ENCODE data around the gene ATP2A3. TPM values are rescaled to one million over a fixed set of nuclear protein-coding genes. Genes with fewer than 3 reads are reported as not detected.
"Not testable (repeated sequence)": the region's sequence is repeated elsewhere in the genome, so short reads cannot be mapped to it uniquely, and the experiment has no call there.

ATP2A3 gene
- total RNA-seq, 2 donors from 2014 or later = 27.5 to 27.7 TPM

DNA sequence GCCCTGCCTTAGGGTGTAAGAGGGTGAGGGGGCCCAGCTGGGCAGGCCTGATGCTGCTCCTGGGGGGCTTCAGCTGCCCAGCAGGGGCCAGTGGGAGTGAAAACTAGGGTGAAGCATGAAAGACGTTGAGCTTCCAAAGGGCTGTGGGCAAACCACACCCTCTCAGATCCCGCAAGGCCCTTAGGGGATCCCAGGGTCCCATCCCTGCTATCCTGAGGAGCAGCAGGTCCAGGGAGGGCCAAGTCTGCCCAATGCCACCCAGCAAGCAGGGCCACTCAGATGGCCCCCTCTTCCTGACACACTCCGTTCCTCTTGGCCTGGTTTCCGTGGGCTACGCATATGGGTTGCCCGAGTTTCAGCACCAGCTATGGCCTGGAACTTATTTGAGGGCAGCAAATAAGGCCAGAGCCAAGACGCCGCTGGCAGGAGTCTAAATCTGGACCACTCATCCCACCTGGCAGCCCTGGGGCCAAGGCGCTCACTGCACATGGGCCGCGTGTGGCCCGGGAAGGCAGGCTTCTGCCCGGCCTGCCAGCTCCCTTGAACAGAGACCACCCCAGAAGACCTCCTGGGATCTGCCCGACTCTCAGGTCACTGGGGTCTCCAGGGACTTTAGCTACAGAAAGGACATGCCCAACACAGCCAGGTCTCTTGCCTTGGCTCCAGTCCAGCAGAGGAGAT lies 4.2 kb downstream of the ATP2A3 start:
- intact Hi-C loops (cut with DNase I) = loop anchor here in 1 of 2 donors (10.0 kb wide), 1 partner anchor 1465 kb away; the partner anchor contains the start of gene RPAIN
- DNase-seq (ENCODE audit: low spot score) = no peak

DNA sequence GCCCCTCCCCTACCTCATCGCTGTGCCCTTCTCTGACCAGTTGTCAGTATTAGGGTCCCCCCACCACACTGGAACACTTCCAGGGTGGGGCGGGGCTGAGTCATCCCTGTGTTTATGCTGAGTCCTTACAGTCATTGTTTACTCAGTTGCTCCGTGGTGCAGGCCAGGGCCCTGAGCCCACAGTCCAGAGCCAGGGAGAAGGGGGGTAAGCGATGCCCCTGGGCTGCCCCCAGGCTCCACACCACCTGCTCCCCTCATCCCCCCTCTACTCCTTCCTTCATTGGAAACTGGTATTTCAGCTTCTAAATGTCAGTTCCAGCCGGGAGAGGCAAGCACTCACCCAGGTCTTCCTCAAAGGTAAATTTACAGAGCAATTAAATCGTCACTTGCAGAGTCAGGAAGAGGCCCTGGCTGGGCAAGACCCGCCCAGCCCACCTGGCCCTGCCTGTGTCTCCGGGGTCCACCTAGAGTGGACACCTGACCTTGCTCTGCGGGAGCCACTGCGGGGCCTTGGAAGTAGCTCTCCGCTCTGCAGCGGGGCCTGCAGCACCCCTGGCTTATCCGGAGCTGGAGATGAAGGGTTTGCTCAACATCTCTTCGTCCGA lies 4.8 kb downstream of the ATP2A3 start:
- intact Hi-C loops (cut with DNase I) = loop anchor here in 1 of 2 donors (10.0 kb wide), 1 partner anchor 1465 kb away; the partner anchor contains the start of gene RPAIN
- no peak for DNase-seq (ENCODE audit: low spot score)

DNA sequence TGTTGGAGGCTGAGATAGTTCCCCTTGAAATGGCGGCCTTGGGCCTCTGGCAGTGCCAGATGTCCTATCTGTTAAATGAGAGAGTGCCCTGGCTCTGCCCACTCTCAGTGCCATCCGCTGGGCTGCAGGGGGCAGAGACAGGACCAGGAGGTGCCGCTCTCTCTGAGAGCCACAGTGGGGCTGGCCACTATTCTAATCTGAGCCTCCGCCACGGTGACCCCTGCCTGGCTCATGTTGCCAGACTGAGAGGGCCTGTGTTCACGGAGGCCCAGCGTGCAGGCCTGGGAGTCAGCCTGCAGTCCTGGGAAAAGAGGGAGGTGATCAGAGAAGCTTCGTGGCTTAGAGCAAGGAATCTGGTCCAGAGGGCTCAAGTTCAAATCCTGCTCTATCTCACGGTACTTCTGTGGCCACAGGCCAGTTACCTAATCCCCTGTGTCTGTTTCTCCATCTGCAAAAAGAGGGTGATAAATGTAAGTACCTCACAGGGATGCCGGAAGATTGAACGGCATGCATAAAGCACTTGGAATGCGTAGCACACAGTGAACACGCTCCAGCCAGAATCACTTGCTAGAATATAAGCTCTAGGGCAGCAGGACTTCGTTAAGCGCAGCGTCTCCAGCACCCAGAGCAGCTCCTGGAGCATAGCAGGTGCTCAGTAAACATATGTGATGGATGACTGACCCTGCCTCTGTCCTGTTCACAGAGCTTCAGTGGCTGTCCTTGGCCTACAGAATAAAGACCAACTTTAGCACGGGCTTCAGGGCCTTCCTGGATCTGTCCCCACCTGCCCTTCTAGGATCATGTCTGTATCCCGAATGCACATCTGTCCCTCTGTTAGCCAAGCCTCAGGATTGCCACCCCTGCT lies 6.3 kb downstream of the ATP2A3 start:
- no peak for DNase-seq (ENCODE audit: low spot score)
- intact Hi-C loops (cut with DNase I) = loop anchor here in 1 of 2 donors (10.0 kb wide), 1 partner anchor 1467 kb away; the partner anchor contains the start of gene RPAIN

DNA sequence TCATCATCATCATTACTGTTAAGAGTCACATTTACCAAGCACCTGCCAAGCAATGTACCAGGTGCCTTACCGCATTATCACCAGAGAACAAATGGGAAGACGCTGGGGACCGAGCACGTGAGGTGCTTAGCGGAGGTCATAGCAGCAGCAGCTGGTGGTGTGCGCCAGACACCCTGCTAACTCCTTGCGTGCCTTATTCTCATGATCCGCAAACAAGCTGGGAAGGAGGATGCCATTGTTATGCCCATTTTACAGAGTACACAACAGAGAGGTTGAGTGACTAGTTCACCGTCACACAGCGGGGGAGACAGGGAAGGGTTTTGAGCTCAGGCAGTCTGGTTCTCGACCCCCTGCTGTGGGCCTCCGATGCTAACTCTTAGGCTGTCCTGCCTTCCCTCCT lies 7.3 kb downstream of the ATP2A3 start:
- intact Hi-C loops (cut with DNase I) = loop anchor here in 1 of 2 donors (10.0 kb wide), 1 partner anchor 1468 kb away; the partner anchor contains the start of gene RPAIN
- no peak for DNase-seq (ENCODE audit: low spot score)

DNA sequence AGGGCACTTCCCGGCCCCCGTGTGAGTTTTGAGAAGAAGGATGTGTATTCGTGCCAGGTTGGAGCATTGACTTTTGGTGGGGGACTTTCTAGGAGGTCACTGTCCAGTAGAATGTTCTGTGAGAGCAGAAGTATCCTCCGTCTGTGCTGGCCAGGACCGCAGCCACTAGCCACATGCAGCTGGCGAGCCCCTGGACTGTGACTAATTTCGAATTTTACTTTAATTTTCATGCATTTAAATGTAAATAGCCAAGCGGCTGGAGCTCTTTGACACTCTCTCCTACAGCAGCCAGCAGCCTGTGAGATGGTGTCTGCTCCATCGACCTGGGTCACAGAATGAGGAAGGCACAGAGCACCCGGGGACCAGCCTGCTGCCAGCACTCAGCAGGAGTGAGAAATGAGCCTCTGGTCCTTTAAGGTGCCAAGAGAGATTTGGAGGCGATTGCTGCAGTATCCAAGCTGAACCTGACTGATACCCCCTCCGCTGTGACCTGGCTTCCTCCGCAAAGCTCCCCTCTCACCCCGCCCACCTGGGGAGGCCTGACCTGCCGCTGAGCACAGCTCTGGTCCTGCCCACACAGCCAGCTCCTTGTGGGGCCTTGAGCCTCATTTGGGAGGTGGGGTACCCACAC lies 7.8 kb downstream of the ATP2A3 start:
- intact Hi-C loops (cut with DNase I) = loop anchor here in 1 of 2 donors (10.0 kb wide), 1 partner anchor 1468 kb away; the partner anchor contains the start of gene RPAIN
- DNase-seq (ENCODE audit: low spot score) = no peak

DNA sequence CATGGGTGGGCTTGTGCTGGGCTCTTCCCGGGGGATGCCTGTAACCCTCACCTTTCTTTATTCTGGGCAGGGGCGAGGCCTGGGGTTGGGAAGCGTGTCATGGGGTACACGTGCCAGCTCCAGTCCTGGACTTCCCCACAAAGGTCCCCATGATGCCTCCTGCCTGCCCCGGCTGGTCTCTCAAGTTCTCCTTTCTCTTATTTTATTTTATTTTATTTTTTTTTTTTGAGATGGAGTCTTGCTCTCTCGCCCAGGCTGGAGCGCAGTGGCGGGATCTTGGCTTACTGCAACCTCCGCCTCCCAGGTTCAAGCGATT lies 8.6 kb downstream of the ATP2A3 start:
- intact Hi-C loops (cut with DNase I) = loop anchor here in 1 of 2 donors (10.0 kb wide), 1 partner anchor 1469 kb away; the partner anchor contains the start of gene RPAIN
- no peak for DNase-seq (ENCODE audit: low spot score)

DNA sequence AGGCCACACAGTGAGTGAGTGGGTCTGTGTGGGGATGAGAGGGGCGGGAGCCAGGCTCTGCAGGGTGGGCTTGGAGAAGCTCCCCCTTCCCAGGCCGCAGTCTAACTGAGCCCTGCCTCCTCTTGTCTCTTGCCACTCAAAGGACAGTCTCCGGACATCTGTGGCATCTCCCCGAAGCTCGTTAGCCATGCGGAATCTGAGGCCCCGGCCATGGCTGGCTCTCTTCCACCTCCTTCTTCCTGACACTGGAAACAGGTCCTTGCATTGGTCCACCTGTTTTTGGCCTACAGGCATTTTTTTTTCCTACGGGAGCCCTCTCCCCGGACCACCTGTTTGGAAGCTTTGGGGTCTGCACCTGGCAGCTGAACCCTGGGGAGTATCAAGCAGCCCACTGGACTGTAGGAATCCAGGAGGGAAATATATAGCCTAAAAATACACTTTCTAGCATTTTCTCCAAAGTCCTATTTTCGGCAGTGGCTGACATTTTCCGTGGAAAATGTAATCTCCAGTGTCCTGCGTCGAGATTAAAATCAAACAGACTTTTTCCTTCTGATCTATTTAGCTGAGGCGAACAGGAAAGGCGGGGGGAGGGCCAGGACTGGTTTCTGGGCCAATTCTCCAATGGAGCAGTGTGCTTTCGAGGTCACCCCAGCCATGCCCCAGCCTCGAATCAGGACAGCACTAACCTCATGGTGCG lies 9.1 kb downstream of the ATP2A3 start:
- DNase-seq (ENCODE audit: low spot score) = no peak
- intact Hi-C loops (cut with DNase I) = loop anchor here in 1 of 2 donors (10.0 kb wide), 1 partner anchor 1470 kb away; the partner anchor contains the start of gene RPAIN

DNA sequence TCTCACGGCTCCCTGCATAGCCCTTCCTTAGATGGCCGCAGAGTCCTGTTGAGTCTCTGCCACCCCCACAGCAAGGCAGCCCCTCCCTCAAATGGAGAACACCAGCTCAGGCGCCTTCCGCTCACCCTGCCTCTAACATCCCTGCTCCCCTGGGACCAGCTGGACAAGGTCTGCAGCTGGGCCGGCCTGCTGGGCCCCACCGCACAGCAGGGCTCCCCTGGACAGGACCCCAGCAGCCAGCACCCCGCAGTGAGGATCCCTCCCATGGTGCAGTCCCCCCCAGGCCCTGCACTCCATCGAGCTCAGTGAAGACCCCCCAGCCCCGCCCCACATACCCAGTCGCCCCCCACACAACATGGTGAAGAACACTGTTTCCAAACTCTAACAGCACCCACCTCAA lies 10.2 kb downstream of the ATP2A3 start:
- intact Hi-C loops (cut with DNase I) = loop anchor here in 1 of 2 donors (10.0 kb wide), 1 partner anchor 1471 kb away; the partner anchor contains the start of gene RPAIN
- DNase-seq (ENCODE audit: low spot score) = no peak

DNA sequence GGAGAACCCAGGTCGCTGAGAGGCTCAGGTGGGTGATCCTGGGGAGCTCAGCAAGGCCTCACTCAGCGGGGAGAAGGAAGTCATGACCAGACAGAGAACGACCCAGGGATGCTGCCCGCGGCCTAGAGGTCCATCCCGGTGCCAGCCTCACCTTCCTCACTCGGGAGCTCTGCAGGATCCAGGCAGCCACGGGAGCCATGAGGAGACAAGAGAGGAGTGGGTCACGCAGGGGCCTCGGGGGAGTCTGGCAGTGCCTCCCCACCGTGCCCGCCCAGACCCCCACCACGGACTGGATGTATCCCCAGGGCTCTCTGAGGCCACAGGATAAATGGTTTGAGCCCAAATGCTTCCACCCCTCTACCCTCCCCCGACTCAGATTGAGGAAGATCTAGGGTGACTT lies 10.7 kb downstream of the ATP2A3 start:
- no peak for DNase-seq (ENCODE audit: low spot score)
- intact Hi-C loops (cut with DNase I) = loop anchor here in 1 of 2 donors (10.0 kb wide), 1 partner anchor 1471 kb away; the partner anchor contains the start of gene RPAIN

DNA sequence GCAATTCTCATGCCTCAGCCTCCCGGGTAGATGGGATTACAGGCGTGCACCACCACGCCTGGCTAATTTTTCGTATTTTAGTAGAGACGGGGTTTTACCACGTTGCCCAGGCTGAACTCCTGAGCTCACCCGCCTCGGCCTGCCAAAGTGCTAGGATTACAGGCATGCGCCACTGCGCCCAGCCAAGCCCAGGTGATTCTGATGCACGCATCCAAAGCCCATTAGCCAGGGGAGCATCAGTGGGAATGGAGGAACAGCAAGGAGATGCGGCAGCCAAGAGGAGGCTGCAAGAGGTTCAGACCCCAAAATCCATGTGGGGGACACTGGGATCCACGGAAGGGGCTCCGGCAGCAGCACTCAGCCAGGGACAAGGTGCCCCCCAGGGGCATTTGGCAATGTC lies 12.1 kb downstream of the ATP2A3 start:
- DNase-seq (ENCODE audit: low spot score) = no peak
- intact Hi-C loops (cut with DNase I) = loop anchor here in 1 of 2 donors (10.0 kb wide), 1 partner anchor 1473 kb away; the partner anchor contains the start of gene RPAIN

DNA sequence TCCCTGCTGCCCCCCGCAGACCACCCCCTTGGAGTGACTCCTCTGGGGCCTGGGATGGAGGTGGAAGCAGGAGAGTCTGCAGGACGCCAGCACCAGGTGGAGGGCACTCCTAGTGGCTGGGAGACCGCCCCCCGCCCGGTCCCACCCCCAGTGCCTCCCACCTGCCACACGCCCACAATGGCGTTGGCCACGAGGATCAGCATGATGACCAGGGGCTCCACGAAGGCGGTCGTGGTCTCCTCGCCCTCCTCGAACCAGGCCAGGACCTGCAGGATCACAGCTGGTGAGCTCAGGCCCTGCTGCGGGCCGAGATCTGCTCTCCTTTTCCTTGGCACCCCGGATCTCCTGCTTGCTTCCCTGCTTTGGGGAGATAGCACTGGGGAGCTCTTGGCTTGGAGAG lies 12.8 kb downstream of the ATP2A3 start:
- intact Hi-C loops (cut with DNase I) = loop anchor here in 1 of 2 donors (10.0 kb wide), 1 partner anchor 1473 kb away; the partner anchor contains the start of gene RPAIN
- DNase-seq (ENCODE audit: low spot score) = no peak

DNA sequence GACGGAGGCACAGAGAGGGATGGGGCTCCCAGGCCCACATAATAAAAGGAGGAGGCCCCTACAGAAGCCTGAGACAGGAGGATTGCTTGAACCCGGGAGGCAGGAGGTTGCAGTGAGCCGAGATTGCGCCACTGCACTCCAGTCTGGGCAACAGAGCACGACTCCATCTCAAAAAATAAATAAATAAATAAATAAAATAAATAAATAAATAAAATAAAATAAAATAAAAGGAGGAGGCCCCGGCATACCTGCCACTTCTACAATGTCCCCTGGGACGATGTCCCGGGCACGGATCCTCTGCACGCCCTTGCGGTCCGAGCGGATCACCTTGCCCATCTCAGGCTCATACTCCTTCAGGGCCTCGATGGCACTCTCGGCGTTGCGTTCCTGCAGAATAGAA lies 13.2 kb downstream of the ATP2A3 start:
- no peak for DNase-seq (ENCODE audit: low spot score)
- intact Hi-C loops (cut with DNase I) = loop anchor here in 1 of 2 donors (10.0 kb wide), 1 partner anchor 1474 kb away; the partner anchor contains the start of gene RPAIN

DNA sequence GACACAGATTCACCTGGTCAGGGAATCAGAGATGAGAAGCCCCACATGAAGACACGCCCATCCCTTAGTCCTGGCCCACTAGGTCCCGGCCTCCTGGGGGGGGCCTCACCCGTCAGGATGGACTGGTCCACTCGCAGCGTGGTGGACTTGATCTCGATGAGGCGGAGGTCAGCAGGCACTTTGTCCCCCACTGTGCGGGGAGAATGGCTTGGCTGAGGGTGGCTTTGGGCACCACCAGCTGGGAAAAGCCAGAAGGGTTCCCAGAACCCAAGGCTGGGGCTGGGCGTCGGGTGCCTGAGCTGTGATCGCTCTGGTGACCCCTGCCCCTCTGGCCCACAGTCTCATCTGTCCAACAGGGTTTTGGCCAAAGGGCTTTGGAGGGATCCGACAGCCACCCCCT lies 13.7 kb downstream of the ATP2A3 start:
- intact Hi-C loops (cut with DNase I) = loop anchor here in 1 of 2 donors (10.0 kb wide), 1 partner anchor 1474 kb away; the partner anchor contains the start of gene RPAIN
- DNase-seq (ENCODE audit: low spot score) = no peak

DNA sequence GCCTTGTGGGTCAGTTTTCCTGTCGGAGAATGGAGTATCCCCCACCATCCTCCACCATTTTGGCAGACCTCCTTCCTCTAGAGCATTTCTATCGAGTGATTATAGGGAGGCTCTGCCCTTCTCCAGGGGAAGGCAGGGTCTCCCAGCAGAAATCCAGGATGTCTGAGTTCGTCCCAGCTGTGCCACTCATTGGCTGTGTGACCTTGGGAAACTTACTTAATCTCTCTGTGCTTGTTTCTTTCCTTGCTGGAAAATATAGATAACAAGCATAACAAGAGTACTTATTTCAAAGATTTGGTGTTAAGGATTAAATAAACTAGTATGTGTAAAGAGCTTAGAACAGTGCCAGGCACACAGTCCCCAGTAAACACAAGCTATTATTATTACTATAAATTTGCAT lies 14.8 kb downstream of the ATP2A3 start:
- DNase-seq (ENCODE audit: low spot score) = no peak
- intact Hi-C loops (cut with DNase I) = no loop called here

DNA sequence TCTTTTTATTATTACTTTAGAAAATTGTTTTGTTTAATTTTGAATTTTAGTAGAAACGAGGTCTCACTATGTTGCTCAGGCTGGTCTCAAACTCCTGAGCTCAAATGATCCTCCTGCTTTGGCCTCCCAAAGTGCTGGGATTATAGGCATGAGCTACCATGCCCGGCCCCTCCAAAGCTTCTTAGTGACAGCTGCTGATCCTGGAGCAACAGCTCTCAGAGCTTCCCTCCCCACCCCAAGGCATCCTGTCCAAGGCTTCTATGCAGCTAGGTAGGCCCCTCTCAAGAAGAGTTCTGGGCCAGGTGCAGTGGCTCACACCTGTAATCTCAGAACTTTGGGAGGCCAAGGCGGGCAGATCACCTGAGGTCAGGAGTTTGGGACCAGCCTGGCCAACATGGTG lies 15.7 kb downstream of the ATP2A3 start:
- intact Hi-C loops (cut with DNase I); DNase-seq (ENCODE audit: low spot score): not testable (repeated sequence)

DNA sequence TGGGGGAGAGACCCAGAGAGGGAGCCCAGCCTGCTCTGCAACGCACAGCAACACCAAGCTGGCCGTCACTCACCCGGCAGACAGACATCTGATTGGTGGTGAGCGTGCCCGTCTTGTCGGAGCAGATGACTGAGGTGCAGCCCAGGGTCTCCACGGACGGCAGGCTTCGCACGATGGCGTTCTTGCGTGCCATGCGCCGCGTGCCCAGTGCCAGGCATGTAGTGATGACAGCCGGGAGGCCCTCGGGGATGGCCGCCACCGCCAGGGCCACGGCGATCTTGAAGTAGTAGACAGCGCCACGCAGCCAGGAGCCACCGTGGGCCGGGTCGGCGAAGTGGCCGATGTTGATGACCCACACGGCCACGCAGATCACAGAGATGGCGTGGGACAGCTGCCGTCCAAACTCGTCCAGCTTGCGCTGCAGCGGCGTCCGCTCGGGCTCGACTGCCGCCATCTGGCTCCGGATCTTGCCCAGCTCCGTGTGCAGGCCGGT lies 16.9 kb downstream of the ATP2A3 start:
- DNase-seq (ENCODE audit: low spot score) = no peak
- intact Hi-C loops (cut with DNase I) = no loop called here

DNA sequence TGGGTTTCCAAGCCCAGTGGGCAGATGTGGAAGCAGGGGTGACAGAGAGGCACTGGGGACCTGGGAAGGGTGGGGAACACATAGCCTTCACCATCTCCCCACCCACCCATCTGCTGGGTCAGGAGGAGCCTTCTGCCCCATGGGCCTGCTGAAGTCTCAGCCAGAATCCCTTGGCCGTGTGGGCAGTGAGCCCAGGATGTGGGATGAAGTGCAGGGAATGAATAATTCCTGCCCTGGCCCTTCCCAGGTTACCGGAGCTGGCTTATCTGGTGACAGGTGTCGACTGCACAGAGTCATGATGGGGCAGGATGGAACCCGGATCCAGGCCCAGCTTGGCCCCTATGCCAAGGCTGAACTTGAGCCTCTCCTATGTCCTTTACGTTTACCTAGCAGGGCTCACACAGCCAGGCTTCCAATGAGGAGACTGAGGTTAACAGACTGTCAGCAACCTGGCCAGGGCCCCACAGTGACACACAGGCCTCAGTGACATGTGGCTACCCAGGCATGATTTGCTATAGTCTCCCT lies 17.5 kb downstream of the ATP2A3 start:
- no peak for DNase-seq (ENCODE audit: low spot score)

More for the DNA sequence above, 17.5 kb downstream of the ATP2A3 start:
- intact Hi-C loops (cut with DNase I) = no loop called here
